HCT116 (cell line): ENCODE data around the gene SLC25A47.

Experiments
- ATF3 ChIP-seq: IDR thresholded peaks from 2 replicates; pipeline ENCODE4 v1.6.1; 2012
- CEBPB ChIP-seq: IDR thresholded peaks from 2 replicates; pipeline ENCODE4 v1.6.1; 2012; ENCODE audit warnings: low read depth
- CTCF ChIP-seq, 3 experiments: fragments of 200-600 bp in 1 of 3; sonication (generic) in 1 of 3; IDR thresholded peaks in 2 of 3; conservative IDR thresholded peaks in 1 of 3; 2 replicates each; pipeline ENCODE4 v1.5.1; 2012 to 2017; ENCODE audit warnings: low read depth in 2 of 3, low read length in 2 of 3, antibody characterized with exemption in 1 of 3, borderline replicate concordance in 1 of 3, control low read depth in 1 of 3, mild to moderate bottlenecking in 1 of 3, mixed read lengths in 1 of 3, mixed run types in 1 of 3, moderate library complexity in 1 of 3; ENCODE audit not compliant: insufficient read depth in 1 of 3
- EZH2 ChIP-seq: fragments of 200-600 bp; sonication (generic); IDR thresholded peaks from 2 replicates; pipeline ENCODE4 v1.6.1; 2017; ENCODE audit warnings: antibody characterized with exemption, mixed run types
- EZH2phosphoT487 ChIP-seq: fragments of 200-600 bp; IDR thresholded peaks from 2 replicates; pipeline ENCODE4 v1.6.1; 2018; ENCODE audit warnings: antibody characterized with exemption, borderline replicate concordance
- FOSL1 ChIP-seq: IDR thresholded peaks from 2 replicates; pipeline ENCODE4 v1.6.1; 2012; ENCODE audit warnings: low read depth
- JUND ChIP-seq: IDR thresholded peaks from 2 replicates; pipeline ENCODE4 v1.6.1; 2012
- POLR2A ChIP-seq: IDR thresholded peaks from 2 replicates; pipeline ENCODE4 v1.7.0; 2011; ENCODE audit warnings: borderline replicate concordance; ENCODE audit not compliant: insufficient read depth, insufficient read length; ENCODE audit errors: extremely low read depth
- POLR2AphosphoS5 ChIP-seq: IDR thresholded peaks from 2 replicates; pipeline ENCODE4 v1.6.1; 2011; ENCODE audit warnings: mild to moderate bottlenecking, low read depth, low read length, moderate library complexity
- RAD21 ChIP-seq: IDR thresholded peaks from 2 replicates; pipeline ENCODE4 v1.6.1; 2012; ENCODE audit warnings: low read depth, mild to moderate bottlenecking
- REST ChIP-seq: IDR thresholded peaks from 2 replicates; pipeline ENCODE4 v1.6.1; 2012; ENCODE audit warnings: low read depth
- SIN3A ChIP-seq: IDR thresholded peaks from 2 replicates; pipeline ENCODE4 v1.6.1; 2012; ENCODE audit warnings: low read depth
- SP1 ChIP-seq: IDR thresholded peaks from 2 replicates; pipeline ENCODE4 v1.6.1; 2012; ENCODE audit warnings: low read depth
- ZNF274 ChIP-seq: fragments of 200-500 bp; sonication (Bioruptor generic); IDR thresholded peaks from 2 replicates; pipeline ENCODE4 v1.6.1; 2014; ENCODE audit warnings: mild to moderate bottlenecking, low read depth, low read length, inconsistent platforms

GRCh38 chr14:100346306-100347091 lies 23.4 kb downstream of the SLC25A47 start:
- no peak for TF ChIP-seq CTCF (IDR thresholded peaks at IDR 0.05 in 2 of 3, conservative IDR thresholded peaks at IDR 0.05 in 1 of 3; ENCODE audit: borderline replicate concordance in 1 of 3, insufficient read depth in 1 of 3, low read depth in 2 of 3, low read length in 2 of 3)
- no peak for TF ChIP-seq SIN3A
- no peak for TF ChIP-seq ATF3
- TF ChIP-seq EZH2: no peak
- no peak for TF ChIP-seq FOSL1
- no peak for TF ChIP-seq REST
- TF ChIP-seq EZH2phosphoT487: no peak
- no peak for TF ChIP-seq RAD21
- TF ChIP-seq POLR2A: no peak
- TF ChIP-seq POLR2AphosphoS5: no peak
- TF ChIP-seq CEBPB: no peak
- TF ChIP-seq ZNF274: no peak
- no peak for TF ChIP-seq JUND
- TF ChIP-seq SP1: no peak
